Breast epithelium (tissue), 3 donors: Measurements from ENCODE around the gene SNX30.

Experiments
- CTCF ChIP-seq, 3 donors: fragments of 450-650 bp; IDR thresholded peaks; one replicate each; pipeline ENCODE4 v1.5.1; 2016 to 2017; ENCODE audit warnings: antibody characterized with exemption in 3 of 3, mild to moderate bottlenecking in 3 of 3, moderate library complexity in 3 of 3
- POLR2A ChIP-seq: fragments of 450-650 bp; IDR thresholded peaks from one replicate; pipeline ENCODE4 v1.6.1; 2016; ENCODE audit warnings: antibody characterized with exemption, mild to moderate bottlenecking, moderate library complexity
- POLR2AphosphoS5 ChIP-seq, 3 donors: sonication (generic); formaldehyde crosslinking; IDR thresholded peaks; one replicate each; pipeline ENCODE4 v1.6.1; 2017; ENCODE audit warnings: antibody characterized with exemption in 3 of 3

DNA sequence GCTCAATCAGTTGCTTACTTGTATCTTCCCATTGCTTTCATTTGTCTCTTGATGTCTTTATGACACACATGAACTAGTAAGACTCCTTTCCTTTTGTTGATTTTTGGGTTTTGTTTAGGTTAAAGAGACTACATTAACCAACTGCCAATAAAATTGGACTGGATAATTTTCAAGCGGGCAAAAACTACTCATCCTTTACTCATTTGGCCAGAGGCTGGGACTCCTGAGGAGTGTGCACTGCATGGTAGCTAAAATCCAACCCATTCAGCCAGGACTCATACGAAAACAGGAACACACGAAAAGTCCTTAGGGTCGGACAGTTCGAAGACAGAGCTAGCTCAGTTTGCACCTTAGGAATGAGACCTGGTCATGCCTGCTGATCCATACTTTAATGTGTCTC, 134.2 kb downstream of the SNX30 start:
- TF ChIP-seq CTCF (IDR thresholded peaks at IDR 0.05) (no peak), POLR2AphosphoS5 (IDR thresholded peaks at IDR 0.05) (no peak), POLR2A (no peak)
